H1 (cell line): ENCODE data around the gene PARP14.

Source experiments
- CBX8 ChIP-seq: fragments of 300-800, 300-1000 bp; sonication (generic); IDR thresholded peaks from 2 replicates; pipeline ENCODE4 v1.7.1; 2016; ENCODE audit warnings: low read depth, low read length, borderline replicate concordance
- NRF1 ChIP-seq: IDR thresholded peaks from 2 replicates; pipeline ENCODE4 v1.6.1; 2011; ENCODE audit warnings: mild to moderate bottlenecking, low read depth, low read length, improper control_type of control experiment
- ZNF274 ChIP-seq: IDR thresholded peaks from 2 replicates; pipeline ENCODE4 v1.7.0; 2012; ENCODE audit warnings: low read length, borderline replicate concordance; ENCODE audit errors: extremely low read depth
- TF ChIP-seq, protein P1 (sequence below), 3 experiments: IDR thresholded peaks; 1 replicate in 2 of 3; 2 replicates in 1 of 3; pipeline versions ENCODE4 v1.5.1 to v1.6.1; 2011; ENCODE audit warnings: low read length in 3 of 3, mild to moderate bottlenecking in 3 of 3, inconsistent platforms in 2 of 3, low read depth in 1 of 3, moderate library complexity in 1 of 3; ENCODE audit not compliant: insufficient read depth in 1 of 3; ENCODE audit errors: control extremely low read depth in 1 of 3

DNA sequence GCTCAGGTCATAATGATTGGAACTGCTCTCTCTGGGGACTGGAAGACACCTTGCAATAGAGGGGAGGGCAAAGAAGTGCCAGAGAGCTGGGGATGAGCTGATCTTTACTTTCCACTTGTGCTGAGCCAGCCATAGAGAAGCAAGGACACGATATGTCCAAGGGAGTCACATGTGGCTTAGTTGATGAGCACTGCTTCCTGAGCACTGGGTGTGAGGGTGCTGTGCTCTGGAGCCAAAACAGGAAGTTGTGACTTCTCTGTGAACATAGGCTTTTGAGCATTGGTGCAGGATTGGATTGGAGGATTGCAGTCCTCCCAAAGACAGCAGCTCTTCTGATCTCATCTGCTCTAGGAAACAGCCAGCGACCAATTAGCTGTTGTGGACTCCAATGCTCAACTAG lies 6.7 kb downstream of the PARP14 start:
- TF ChIP-seq ZNF274: no peak
- TF ChIP-seq CBX8: no peak
- TF ChIP-seq, protein P1, sequence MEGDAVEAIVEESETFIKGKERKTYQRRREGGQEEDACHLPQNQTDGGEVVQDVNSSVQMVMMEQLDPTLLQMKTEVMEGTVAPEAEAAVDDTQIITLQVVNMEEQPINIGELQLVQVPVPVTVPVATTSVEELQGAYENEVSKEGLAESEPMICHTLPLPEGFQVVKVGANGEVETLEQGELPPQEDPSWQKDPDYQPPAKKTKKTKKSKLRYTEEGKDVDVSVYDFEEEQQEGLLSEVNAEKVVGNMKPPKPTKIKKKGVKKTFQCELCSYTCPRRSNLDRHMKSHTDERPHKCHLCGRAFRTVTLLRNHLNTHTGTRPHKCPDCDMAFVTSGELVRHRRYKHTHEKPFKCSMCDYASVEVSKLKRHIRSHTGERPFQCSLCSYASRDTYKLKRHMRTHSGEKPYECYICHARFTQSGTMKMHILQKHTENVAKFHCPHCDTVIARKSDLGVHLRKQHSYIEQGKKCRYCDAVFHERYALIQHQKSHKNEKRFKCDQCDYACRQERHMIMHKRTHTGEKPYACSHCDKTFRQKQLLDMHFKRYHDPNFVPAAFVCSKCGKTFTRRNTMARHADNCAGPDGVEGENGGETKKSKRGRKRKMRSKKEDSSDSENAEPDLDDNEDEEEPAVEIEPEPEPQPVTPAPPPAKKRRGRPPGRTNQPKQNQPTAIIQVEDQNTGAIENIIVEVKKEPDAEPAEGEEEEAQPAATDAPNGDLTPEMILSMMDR (IDR thresholded peaks at IDR 0.05; ENCODE audit: control extremely low read depth in 1 of 3, insufficient read depth in 1 of 3, low read depth in 1 of 3, low read length in 3 of 3): no peak
- TF ChIP-seq NRF1: no peak
